ENCODE results near the gene WDR90. TPM values are rescaled to one million over a fixed set of nuclear protein-coding genes. Genes with fewer than 3 reads are reported as not detected.

The WDR90 gene
- total and polyA plus RNA-seq, 2 experiments from 2014 or later = 25.9 to 42.2 TPM

GRCh38 chr16:625977-626765 lies 23.0 kb upstream of the WDR90 start:
- no peaks in the 10 kb centered on the region for H3K9me2 ChIP-seq (ENCODE audit: insufficient read depth)
- H2AFZ ChIP-seq = no peak overlapping the region
- no peak overlapping the region for H3K4me3 Mint-ChIP-seq
- DNase-seq (ENCODE audit: low spot score) (no peak), ATAC-seq (no peak)
- peaks cover 21% of the 10 kb centered on the region for H3F3A ChIP-seq (replicated peaks; ENCODE audit: low read depth)
- peaks cover 10% of the 10 kb centered on the region; the same call in 1 of the 2 replicates for H4K20me1 ChIP-seq (replicated peaks; ENCODE audit: insufficient read depth)
- no peak overlapping the region for H3K4me2 ChIP-seq
- peaks cover 24% of the 10 kb centered on the region for H3K4me1 ChIP-seq (ENCODE audit: insufficient read depth)
- H3K36me3 ChIP-seq (ENCODE audit: insufficient read depth) = no peaks in the 10 kb centered on the region
- no peak overlapping the region for H3K27ac ChIP-seq (ENCODE audit: low read depth)
- peaks cover 16% of the 10 kb centered on the region for H3K27me3 Mint-ChIP-seq (ENCODE audit: insufficient read depth, low read depth, poor library complexity)
- H3K27ac Mint-ChIP-seq = no peak overlapping the region
- H3K9me3 Mint-ChIP-seq = no peaks in the 10 kb centered on the region
- no peaks in the 10 kb centered on the region; the same call in 1 of the 2 replicates for H3K79me2 ChIP-seq (replicated peaks; ENCODE audit: insufficient read depth)
- H3K27me3 ChIP-seq (ENCODE audit: insufficient read depth) = no peaks in the 10 kb centered on the region
- TF ChIP-seq POLR2AphosphoS5 (IDR thresholded peaks at IDR 0.05; ENCODE audit: low read depth) (no peak), JUNB (IDR thresholded peaks at IDR 0.05; ENCODE audit: unreplicated experiment) (no peak), NANOG (IDR thresholded peaks at IDR 0.05; ENCODE audit: borderline replicate concordance) (no peak), CREB1 (CRISPR knock-in tag; IDR thresholded peaks at IDR 0.05; ENCODE audit: low read depth) (no peak), ZNF331 (CRISPR knock-in tag; IDR thresholded peaks at IDR 0.05; ENCODE audit: low read depth) (no peak), STAT1 (IDR thresholded peaks at IDR 0.05; ENCODE audit: unreplicated experiment) (no peak), ZNF114 (CRISPR knock-in tag; IDR thresholded peaks at IDR 0.05) (no peak), ETS1 (IDR thresholded peaks at IDR 0.05) (no peak), CTCF (conservative IDR thresholded peaks at IDR 0.05; ENCODE audit: low read depth in 2 of 2) (no peak), EZH2 (IDR thresholded peaks at IDR 0.05; ENCODE audit: low read depth, unreplicated experiment) (no peak), REST (IDR thresholded peaks at IDR 0.05; ENCODE audit: unreplicated experiment) (no peak), EZH2phosphoT487 (IDR thresholded peaks at IDR 0.05; ENCODE audit: unreplicated experiment) (no peak), ZNF462 (CRISPR knock-in tag; IDR thresholded peaks at IDR 0.05) (no peak)
- peaks cover 40% of the 10 kb centered on the region for H3K4me1 Mint-ChIP-seq
- H3K36me3 Mint-ChIP-seq (ENCODE audit: low read depth) = no peaks in the 10 kb centered on the region; the same call in 2 of the 3 replicates
- no peak overlapping the region for H3K4me3 ChIP-seq
